Measurements from ENCODE around the gene DNAAF8.

DNAAF8 gene

GRCh38 chr16:4734063-4734729, at the start of gene DNAAF8, which contains the start of gene ANKS3:
DNAAF8 (plus strand) TSS chr16:4734537; CDS start chr16:4736515, 1,978 bp downstream.
ANKS3 (minus strand) TSS chr16:4734271; CDS start chr16:4730149, 4,122 bp downstream.
- peak; percentile 94 to 96 for DNase-seq

- no peak for DNase-seq
These were observed 49.6 kb upstream of the DNAAF8 start for GRCh38 chr16:4684763-4685162.

- no peak for DNase-seq
These were observed 49.0 kb upstream of the DNAAF8 start for GRCh38 chr16:4685292-4685691.

- DNase-seq, result no peak
These were observed 48.4 kb upstream of the DNAAF8 start for GRCh38 chr16:4685776-4686496.

- no peak for DNase-seq
These were observed 47.7 kb upstream of the DNAAF8 start for GRCh38 chr16:4686497-4687210.

GRCh38 chr16:4687416-4687815, 46.9 kb upstream of the DNAAF8 start:
- DNase-seq, result no peak

- no peak for DNase-seq
These were observed 46.2 kb upstream of the DNAAF8 start for GRCh38 chr16:4687946-4688673.

- no peak for DNase-seq
These were observed 45.7 kb upstream of the DNAAF8 start for GRCh38 chr16:4688674-4689045.

- DNase-seq, result no peak
These were observed 45.2 kb upstream of the DNAAF8 start for GRCh38 chr16:4689091-4689671.

GRCh38 chr16:4689864-4690704, 44.3 kb upstream of the DNAAF8 start:
- DNase-seq, result no peak

GRCh38 chr16:4690946-4691665, 43.2 kb upstream of the DNAAF8 start:
- no peak for DNase-seq

- DNase-seq, result no peak
These were observed 42.5 kb upstream of the DNAAF8 start for GRCh38 chr16:4691666-4692412.

GRCh38 chr16:4692460-4693295, 41.7 kb upstream of the DNAAF8 start:
- peak; percentile 44 to 57 for DNase-seq

GRCh38 chr16:4693296-4693955, 40.9 kb upstream of the DNAAF8 start, which contains the start of gene NUDT16L1:
NUDT16L1 (plus strand) TSS chr16:4693562; CDS start chr16:4693727, 165 bp downstream.
- peak; percentile 94 to 97 for DNase-seq

GRCh38 chr16:4693956-4694641, 40.2 kb upstream of the DNAAF8 start:
- no peak for DNase-seq

- no peak for DNase-seq
These were observed 39.5 kb upstream of the DNAAF8 start for GRCh38 chr16:4694642-4695451.

Data from inflammatory macrophage treated with lipopolysaccharide for 1 hour (primary cell).